ENCODE results near the gene TMEM266. TPM values are rescaled to one million over a fixed set of nuclear protein-coding genes. Genes with fewer than 3 reads are reported as not detected.
A peak's percentile ranks its signal among the peaks of the same experiment; 100 is the strongest.
"Not testable (repeated sequence)": the region's sequence is repeated elsewhere in the genome, so short reads cannot be mapped to it uniquely, and the experiment has no call there.

The TMEM266 gene, protein sequence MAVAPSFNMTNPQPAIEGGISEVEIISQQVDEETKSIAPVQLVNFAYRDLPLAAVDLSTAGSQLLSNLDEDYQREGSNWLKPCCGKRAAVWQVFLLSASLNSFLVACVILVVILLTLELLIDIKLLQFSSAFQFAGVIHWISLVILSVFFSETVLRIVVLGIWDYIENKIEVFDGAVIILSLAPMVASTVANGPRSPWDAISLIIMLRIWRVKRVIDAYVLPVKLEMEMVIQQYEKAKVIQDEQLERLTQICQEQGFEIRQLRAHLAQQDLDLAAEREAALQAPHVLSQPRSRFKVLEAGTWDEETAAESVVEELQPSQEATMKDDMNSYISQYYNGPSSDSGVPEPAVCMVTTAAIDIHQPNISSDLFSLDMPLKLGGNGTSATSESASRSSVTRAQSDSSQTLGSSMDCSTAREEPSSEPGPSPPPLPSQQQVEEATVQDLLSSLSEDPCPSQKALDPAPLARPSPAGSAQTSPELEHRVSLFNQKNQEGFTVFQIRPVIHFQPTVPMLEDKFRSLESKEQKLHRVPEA
- not detected for total RNA-seq

DNA sequence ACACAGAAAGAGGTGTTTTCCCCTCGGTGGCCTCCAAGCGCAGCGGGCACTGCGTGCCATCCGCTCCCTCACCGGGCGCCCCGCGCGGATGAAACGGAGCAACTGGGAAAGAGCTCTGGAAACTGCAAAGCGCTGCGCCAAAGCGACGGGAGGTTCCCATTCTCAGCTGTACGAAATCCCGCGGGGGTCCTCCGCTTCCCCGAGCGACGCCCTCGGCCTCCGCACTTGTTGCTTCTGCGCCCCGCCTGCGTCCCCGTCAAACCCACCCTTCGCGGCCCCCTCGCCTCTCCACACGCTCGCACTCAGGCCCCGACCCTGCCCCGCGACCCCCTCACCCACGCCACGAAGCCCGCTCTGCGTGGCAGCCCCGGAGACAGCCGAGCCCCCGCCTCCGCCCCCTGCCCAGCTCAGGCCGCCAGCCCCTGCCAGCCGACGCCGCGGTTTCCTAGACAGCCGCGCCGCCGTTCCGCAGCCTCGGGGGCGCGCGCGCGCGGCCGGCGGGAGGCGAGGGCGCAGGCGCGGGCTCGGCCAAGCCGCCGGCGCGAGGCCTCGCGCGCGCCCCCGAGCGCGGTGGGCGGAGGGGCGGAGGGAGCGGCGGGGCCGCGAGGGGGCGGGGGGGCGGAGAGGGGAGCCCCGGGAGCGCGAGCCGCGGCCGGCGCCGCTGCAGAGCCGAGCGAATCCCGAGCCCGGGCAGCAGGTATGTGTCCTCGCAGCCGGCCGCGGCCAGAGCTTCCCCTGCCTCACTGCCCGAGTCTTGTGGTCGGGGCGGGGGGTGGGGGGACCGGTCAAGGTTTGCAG lies at the start of gene TMEM266:
Gene TMEM266 (plus strand): TSS at position 666 of the 798 bp plus-strand sequence. CDS start 74,279 bp downstream, outside the sequence.
- peak; percentile 78 for DNase-seq

DNA sequence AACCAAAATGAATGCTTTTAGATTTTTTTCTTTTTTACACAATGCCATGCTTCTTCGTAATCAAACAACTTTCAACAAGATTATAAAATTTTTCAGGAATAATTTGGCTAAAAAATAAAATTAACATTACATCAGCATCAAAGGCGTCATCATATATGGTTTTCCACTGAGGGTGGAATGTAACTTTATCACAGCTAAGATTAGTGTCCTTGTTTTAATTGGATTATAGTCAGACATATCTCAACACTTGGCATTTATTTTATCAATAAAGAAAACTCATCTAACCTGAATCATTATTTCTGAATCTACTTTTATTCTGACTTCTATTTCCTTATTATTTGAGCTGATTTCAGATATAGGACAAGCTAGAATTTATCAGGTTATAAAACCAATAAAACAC lies 49.2 kb upstream of the TMEM266 start:
- DNase-seq: no peak

DNA sequence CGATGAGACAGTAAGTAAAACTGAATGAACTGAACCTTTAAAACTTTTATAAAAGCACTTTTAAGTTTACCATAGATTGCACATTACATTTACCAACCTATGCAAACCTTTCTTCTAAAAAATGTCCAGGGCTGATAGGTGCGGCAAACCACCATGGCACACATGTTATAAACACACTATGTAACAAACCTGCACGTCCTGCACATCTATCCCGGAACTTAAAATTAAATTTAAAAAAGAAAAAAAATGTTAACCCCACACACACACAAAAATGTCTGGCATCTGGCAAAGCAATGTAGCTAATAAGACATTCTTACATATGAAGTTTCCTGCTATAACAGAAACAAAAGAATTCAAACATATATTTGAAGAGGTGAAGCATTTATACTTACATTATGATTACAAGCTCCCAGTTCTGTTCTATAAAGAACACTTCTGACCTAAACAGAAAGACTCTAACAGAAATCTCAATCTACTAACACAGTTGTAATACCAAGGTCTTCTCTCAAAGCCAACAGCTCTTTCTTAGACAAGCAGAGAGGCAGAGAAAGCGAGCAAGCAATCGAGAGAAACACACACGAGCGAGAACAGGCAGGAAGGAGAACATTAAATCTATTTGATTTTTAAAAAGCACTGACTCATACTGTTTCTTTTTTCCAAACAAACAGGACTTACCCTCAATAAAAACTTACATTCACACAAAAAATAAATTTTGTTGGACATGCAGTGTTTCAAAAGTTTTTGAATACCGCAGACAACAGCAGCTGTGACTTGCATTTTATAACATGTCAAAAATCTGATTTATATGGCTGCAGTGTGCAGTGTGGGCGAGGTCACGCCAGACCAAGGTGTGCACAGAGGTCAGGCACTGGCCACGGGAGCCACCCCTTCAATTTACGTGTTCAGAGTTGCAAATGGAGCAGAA lies 47.9 kb upstream of the TMEM266 start, which contains the start of gene NRG4:
Gene NRG4 (minus strand): TSS at position 798 of the 925 bp plus-strand sequence. CDS start 1,194 bp downstream, outside the sequence.
- DNase-seq: peak; percentile 1

DNA sequence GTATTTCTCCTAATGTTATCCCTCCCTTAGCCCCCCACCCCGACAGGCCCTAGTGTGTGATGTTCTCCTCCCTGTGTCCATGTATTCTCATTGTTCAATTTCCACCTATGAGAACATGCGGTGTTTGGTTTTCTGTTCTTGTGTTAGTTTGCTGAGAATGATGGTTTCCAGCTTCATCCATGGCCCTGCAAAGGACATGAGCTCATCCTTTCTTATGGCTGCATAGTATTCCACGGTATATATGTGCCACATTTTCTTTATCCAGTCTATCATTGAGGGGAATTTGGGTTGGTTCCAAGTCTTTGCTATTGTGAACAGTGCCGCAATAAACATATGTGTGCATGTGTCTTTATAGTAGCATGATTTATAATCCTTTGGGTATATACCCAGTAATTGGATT lies 46.3 kb upstream of the TMEM266 start:
- DNase-seq: not testable (repeated sequence)

DNA sequence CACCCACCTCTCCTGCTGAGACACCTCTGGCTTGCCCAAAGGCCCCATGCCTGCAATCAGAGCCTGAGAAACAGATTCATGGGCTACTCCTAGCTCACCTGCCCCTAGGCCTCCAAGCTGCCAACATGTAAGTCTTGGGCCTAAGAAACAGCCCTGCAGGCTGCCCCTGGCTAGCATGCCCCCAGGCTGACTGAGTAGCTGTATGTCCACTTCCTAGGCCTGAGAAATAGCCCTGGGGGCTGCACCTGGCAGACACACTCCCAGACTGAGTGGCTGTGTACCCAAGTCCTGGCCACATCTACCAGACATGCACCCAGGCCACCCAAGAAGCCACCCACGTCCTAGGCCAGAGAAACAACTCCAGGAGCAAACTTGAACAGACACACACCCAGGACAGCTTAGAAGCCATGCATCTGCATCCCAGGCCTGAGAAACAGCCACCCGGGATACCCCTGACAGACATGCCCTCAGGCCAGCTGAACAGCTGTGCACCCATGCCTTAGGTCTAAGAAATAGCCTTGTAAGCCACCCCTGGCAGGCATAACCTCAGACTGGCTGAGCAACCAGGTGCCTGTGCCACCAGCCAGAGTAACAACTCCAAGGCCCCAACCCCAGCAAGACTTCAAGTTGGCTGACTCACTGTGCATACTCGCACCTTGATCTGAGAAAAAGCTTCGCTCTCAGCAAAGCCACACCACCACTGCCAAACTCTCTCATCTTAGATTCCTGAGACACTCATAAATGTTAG lies 35.6 kb upstream of the TMEM266 start:
- DNase-seq: no peak

DNA sequence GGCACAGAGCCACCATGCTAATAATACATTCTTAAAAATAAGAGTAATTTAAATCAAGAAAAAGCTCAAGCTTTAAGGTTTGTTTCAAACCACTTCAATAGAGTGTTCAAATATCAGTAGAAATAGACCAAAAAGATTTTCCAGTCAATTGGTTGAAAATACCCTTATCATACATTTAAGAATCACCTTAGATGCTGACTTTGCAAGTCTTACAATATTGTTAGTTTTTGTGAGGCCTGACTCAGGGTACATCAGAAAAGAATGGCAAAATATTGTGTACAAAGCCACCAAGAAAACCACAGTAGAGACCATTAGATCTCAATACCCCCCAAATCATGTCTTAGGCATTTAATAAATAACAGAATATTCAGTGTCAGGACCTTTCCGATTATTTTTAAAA lies 27.7 kb upstream of the TMEM266 start:
- DNase-seq: no peak

DNA sequence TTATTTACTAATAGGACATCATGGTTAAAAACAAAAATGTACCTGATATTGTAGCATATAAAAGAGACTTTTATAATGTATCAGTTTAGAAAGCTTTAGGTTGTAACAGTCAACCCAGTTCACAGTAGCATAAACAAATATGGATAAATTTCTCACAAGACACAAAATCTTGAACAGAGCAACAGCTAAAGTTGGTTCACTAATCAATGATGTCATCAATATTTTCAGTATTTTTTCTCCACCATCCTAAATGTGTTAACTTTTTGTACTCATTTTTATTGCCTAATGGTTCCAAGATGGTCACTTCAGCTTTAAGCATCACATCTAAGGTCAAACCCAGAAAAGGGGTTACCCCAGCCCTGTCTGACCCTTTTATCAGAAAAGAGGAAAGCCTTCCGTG lies 26.3 kb upstream of the TMEM266 start:
- no peak for DNase-seq

DNA sequence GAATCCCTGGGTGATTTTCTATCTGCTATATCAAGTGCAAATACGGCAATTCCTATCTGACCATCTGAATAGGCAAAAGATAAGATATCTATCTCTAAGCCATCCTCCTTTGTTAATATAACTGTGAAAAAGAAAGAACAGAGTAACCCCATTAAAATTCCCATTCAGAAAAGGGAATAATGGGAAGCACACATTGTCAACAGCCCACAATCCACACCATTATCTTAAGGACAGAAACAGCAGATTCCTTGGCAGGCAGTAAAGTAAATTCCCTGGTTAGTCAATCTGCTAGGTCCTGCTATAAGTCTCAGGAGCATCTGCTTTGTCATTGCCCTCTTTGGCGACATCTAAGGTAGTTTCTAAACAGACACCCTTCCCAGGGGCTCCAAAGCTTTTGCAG lies 25.7 kb upstream of the TMEM266 start:
- DNase-seq: no peak

DNA sequence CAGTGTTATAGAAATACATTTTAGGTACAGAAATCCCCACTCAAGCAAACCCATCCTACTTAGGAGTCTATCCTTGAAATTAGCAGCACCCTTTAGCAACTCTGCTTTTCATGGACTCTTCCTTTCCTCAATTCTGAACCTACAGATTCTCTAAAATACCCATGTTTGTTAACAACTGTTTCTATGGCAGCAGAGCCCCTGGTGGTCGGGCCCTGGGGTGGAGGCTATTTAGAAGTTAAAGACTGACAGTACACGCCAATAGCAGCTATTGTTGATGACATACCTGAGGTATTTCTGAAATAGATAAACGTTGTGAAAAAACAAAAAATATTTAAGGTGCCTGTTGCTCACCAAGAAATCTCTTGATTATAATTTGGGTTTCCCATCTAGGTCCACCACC lies 24.2 kb upstream of the TMEM266 start:
- DNase-seq: no peak

DNA sequence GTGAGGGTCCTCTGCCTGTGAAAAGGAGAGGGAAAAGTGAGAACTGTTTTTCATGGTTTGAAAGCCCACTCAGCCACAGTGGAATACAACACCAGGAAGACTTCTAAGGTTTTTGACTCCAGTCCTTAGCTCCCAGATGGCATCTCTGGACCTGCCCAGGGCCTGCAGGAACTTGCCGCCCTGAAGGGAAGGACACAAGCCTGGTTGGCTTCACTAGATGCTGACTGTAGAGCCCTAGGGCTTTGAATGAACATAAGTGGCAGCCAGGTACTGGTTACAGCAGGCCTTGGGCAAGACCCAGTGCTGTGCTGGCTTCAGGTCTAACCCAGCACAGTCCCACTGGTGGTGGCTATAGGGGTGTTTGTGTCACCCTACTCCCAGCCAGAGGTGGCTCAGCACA lies 21.3 kb upstream of the TMEM266 start:
- DNase-seq: no peak

DNA sequence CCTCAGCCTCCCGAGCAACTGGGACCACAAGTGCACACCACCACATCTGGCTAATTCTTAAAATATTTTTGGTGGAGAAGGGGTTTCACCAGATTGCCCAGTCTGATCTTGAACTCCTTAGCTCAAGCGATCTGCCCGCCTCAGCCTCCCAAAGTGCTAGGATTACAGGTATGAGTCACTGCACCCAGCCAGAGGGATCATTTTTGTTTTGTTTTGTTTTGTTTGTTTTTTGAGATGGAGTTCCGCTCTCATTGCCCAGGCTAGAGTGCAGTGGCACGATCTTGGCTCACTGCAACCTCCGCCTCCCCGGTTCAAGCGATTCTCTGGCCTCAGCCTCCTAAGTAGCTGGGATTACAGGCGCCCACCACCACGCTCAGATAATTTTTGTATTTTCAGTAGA lies 5.6 kb upstream of the TMEM266 start:
- not testable (repeated sequence) for DNase-seq

DNA sequence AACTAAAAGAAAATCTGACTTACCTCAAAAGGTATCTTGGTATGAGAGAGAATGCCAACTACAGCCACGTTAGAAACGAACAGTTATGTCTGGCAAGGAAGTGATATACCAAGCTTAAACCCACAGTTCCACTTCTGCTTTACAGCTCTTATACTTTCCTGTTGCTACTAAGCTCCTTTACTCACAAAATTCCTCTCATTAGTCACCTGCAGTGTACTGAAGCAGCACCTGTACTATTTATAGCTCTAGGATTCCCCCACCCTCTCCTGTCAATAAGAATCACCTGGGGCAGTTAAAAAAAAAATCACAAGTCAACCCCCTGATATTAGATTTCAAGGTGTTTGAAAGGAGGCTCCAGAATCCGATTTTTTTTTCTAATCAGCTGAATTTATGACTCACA lies 2.9 kb upstream of the TMEM266 start:
- DNase-seq: no peak

DNA sequence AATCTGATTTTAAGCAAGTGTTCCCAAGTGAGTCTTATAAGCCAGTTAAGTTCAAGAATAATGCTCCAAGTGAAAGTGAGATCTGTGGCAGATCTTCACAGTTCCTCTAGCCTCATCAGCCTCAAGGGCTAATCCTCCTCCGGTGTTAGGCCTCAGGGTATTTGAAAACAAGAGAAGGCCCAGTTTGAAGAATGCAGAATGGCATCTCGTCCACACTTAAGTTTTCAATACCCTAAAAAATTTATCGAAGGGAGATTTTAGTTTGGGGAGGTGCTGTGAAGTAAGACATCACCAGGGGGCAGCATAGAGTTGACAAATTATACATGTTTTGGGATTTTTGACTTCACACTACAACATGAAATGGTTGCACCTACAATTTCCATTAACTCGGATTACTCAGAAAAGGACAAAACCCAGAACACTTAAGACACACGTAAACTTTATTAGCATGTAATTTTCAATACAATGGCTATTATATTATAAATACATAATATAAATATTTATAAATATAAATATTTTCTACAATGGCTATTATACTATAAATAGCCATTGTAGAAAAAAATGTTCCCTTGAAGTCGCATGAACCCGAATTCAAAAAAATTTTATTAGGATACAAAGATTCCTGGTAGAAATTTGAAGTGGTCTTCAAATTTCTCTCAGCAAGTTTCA lies 2.3 kb upstream of the TMEM266 start:
- DNase-seq: peak; percentile 75

DNA sequence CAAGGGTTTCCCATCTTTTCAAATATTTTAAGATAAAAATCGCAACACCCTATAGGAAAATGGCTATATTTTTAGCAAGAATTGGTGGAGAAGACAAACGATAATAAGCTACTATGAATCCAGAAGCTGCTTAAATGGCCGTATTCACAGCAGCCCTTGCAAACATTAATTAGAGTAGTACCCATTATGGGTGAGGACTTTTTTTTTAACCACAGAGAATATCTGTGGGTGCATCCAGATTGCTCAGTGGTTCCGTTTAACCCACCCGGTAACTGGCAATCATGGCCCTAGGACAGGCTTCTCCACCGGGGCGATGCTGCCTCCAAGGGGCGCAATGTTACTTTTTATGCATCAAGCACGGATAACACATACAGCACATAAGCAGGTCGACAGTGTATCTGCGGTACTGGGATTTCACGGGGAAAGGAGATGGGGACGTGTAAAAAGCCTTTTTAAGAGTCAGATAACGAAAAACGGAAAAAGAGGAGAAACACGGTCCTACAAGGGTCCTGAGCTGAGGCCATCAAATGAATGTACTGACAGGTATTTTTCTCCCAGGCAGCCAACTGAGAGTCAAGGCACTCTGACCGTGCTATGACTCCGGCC lies 968 bp upstream of the TMEM266 start:
- DNase-seq: peak; percentile 28

DNA sequence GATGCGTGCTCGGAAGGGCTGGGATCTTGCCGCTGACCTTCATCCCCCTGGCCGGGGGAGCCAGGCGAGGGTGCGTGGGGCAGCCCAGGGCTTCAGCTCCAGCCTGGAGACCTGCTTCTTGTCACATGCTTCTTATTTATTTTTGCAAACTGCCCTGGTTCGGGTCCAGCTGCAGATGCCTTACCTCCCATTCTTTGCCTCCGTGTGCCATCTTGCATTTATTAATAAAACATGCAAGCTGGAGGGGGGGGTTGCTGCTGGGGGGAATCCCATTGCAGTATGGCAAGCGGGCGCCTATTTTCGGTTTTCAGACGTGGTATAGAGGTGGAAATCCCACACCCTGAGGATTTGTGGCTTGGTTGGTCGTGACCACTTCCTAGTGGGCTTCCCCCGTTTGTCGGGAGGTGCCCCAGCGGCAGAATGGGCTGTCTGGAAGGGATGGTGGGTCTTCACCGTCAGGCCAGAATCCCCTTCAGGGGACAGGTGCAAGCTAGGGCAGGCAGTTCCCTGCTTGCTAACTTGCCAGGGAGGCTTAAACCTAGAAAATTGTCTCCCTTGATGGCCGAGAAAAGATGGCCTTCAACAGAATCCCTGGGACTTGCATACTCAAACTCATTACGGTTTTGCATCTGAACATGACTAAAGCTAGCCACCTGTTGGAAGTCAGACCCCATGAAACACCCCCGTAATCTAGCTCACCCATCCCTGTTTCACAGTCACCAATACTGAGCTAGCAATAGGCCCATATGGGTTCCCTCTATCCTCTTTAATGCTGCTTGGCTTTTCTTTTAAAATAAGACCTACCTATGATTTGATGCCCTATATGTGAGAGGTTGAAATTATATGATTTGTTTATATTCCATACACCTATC lies 569 bp downstream of the TMEM266 start:
- DNase-seq: no peak

DNA sequence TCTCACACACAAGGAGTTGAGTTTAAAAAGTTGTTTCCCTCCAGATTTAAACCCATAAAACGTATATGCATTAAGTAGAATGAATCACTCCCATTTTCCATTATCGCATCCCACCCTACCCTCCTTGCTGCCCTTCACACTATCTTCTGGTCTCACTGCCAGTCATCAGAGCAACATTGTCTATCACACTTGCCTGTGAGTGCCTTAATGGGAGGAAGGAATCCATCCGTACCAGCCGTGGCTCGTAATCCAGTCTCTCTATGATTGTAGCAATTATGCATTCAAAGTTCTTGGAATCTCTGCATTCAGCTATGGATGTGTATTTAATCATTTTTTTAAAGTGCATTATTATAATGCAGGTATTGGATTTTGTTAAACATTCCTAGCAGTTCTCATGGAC lies 1.9 kb downstream of the TMEM266 start:
- no peak for DNase-seq

DNA sequence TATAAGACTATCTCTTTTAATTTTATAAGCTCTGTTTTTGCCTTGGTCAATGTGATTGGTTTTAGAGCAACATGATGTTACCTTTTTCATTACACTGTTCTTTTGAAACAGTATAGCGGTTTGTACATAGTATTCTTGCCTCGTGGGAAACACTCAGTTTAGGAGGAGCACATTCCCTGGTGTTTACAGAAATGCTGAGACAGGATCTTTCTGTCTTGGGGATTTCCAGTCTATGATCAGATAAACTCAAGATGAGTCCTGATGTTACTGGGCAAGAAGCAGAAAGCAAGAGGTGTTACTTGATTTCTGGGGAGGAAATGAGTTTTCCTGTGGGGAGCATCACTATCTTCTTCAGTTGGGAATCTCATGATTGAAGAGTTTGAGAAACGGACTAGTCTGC lies 2.5 kb downstream of the TMEM266 start:
- no peak for DNase-seq

DNA sequence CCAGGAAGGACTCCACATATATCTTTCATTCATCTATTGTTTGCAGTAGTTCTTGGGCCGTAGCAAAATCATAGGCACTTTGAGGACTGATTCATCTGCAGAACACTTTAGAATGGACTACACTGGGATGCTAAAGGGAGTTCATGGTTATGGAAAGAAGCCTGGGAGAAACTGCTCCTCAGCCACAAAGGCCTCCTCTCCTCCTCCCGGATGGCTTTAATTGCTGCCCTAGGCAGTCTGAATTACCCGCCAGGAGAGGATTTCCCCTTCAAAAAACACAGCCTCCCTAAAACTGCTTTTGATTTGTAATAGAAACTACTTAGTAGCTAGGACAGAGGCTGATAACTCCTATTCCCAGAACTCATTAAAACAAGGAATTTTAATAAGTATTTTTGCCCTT lies 4.6 kb downstream of the TMEM266 start:
- DNase-seq: no peak

DNA sequence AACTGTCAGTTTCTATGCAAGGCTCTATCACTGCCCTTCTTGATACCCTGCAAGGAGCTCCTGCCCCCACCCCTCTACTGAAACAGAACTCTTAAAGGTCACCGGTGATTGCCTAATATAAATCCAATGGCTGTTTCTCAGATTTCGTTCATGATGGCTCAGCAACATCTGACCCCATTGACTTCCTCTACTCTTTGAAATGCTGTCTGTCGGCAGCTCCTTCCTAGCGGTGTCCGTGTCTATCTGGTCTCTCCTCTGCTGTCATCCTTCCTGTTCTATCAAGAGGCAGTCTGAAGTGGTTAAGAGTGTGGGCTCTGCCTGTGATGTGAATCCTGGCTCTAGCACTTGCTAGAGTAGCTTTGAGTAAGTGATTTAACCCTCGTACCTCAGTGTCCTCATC lies 5.5 kb downstream of the TMEM266 start:
- peak; percentile 6 for DNase-seq
